Activated CD4-positive, alpha-beta T cell treated with anti-CD3 and anti-CD28 coated beads for 48 hours (primary cell): Measurements from ENCODE around the gene SFTPA2.
"Not testable (repeated sequence)": the region's sequence is repeated elsewhere in the genome, so short reads cannot be mapped to it uniquely, and the experiment has no call there.

Source experiments
- DNase-seq: peaks from one replicate; pipeline ENCODE4 v3.0.0-alpha.2; 2020

The SFTPA2 gene

GRCh38 chr10:79556961-79557360 lies 3.2 kb downstream of the SFTPA2 start:
- not testable (repeated sequence) for DNase-seq

GRCh38 chr10:79555354-79556309 lies 4.6 kb downstream of the SFTPA2 start:
- no peak for DNase-seq

GRCh38 chr10:79552143-79552542 lies 8.1 kb downstream of the SFTPA2 start:
- DNase-seq = no peak

GRCh38 chr10:79547973-79548372 lies 12.2 kb downstream of the SFTPA2 start:
- no peak for DNase-seq

- not testable (repeated sequence) for DNase-seq
These were observed 13.1 kb downstream of the SFTPA2 start for GRCh38 chr10:79547128-79547527.

- DNase-seq = not testable (repeated sequence)
These were observed 15.1 kb downstream of the SFTPA2 start for GRCh38 chr10:79544926-79545659.

GRCh38 chr10:79544408-79544807 lies 15.8 kb downstream of the SFTPA2 start:
- not testable (repeated sequence) for DNase-seq

GRCh38 chr10:79542626-79543025 lies 17.6 kb downstream of the SFTPA2 start:
- DNase-seq = no peak

GRCh38 chr10:79540930-79541329 lies 19.3 kb downstream of the SFTPA2 start:
- not testable (repeated sequence) for DNase-seq

GRCh38 chr10:79538311-79538710 lies 21.9 kb downstream of the SFTPA2 start:
- DNase-seq = not testable (repeated sequence)

- not testable (repeated sequence) for DNase-seq
These were observed 26.4 kb downstream of the SFTPA2 start for GRCh38 chr10:79533903-79534175.

GRCh38 chr10:79533142-79533902 lies 26.9 kb downstream of the SFTPA2 start:
- DNase-seq = not testable (repeated sequence)

- not testable (repeated sequence) for DNase-seq
These were observed 31.9 kb downstream of the SFTPA2 start for GRCh38 chr10:79528261-79528660.

GRCh38 chr10:79525049-79525710 lies 35.0 kb downstream of the SFTPA2 start:
- DNase-seq = not testable (repeated sequence)

- DNase-seq = not testable (repeated sequence)
These were observed 36.9 kb downstream of the SFTPA2 start for GRCh38 chr10:79523157-79523853.

GRCh38 chr10:79522464-79522863 lies 37.7 kb downstream of the SFTPA2 start:
- not testable (repeated sequence) for DNase-seq

- not testable (repeated sequence) for DNase-seq
These were observed 38.5 kb downstream of the SFTPA2 start for GRCh38 chr10:79521751-79522150.

GRCh38 chr10:79517567-79517966 lies 42.6 kb downstream of the SFTPA2 start:
- not testable (repeated sequence) for DNase-seq

GRCh38 chr10:79516532-79517205 lies 43.5 kb downstream of the SFTPA2 start:
- DNase-seq = not testable (repeated sequence)

- DNase-seq = not testable (repeated sequence)
These were observed 48.2 kb downstream of the SFTPA2 start, which contains the start of gene EIF5AL1 for GRCh38 chr10:79511891-79512583. TSS of gene EIF5AL1 (plus strand) at chr10:79512533. CDS start at chr10:79512650, 117 bp downstream.
